ENCODE data around the gene PROZ.

Gene PROZ

DNA sequence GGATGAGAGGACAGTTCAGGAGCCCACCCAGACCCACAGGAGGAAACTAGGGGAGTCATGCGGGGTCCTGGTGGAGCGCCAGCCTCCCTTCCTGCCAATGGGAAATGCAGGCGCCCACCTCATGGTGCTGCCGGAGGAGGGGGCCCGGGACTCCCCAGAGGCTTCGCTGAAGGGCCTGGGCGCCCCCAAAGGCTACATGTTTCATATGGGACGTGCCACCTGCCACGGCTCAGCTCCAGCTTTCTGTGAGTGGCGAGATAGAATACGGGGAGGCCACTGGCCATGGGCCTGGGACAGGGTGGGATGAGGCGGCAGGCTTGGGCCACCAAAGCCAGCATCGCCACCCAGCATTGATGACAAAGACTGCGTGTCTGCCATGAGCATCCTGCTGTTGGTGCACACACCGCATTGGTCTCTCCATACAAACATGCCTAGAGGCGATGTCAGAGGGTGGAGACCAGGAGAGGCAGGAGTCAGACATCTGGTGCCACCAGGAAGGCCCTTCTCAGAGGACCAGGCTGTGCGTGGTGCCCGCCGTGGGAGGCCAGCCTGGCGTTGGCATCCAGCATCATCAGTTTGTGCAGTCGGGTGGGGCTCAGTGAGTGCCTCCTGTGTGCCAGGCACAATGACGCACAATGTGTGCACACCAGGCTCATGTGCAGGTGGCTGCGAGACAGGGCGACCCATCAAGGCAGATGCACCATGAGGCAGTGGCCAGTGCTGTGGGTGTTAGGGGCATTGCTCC is 37.1 kb upstream of the PROZ start:
- Histone ChIP-seq H3K36me3 (ENCODE audit: insufficient read depth, low read length) (no peaks in the 10 kb centered on the region), H3K4me1 (ENCODE audit: insufficient read depth, low read length) (0 out of 2 replicates have a peak, but pooled peaks cover 6% of the 10 kb centered on the region), H3K9me3 (ENCODE audit: insufficient read depth, low read depth, low read length) (no peaks in the 10 kb centered on the region), H3K27ac (ENCODE audit: low read depth, low read length) (no peak overlapping the region), H3K9ac (ENCODE audit: low read depth, low read length) (no peak overlapping the region), H3K4me3 (ENCODE audit: low read length) (no peak overlapping the region), H3K27me3 (ENCODE audit: insufficient read depth, low read length) (no peaks in the 10 kb centered on the region)
- WGBS, result 95% methylated on average over 24 of the region's 24 CpGs

GRCh38 chr13:113121928-113122471 is 36.4 kb upstream of the PROZ start:
- Histone ChIP-seq H3K9ac (ENCODE audit: low read depth, low read length) (no peak overlapping the region), H3K27me3 (ENCODE audit: insufficient read depth, low read length) (no peaks in the 10 kb centered on the region), H3K4me1 (ENCODE audit: insufficient read depth, low read length) (0 out of 2 replicates have a peak, but pooled peaks cover 6% of the 10 kb centered on the region), H3K9me3 (ENCODE audit: insufficient read depth, low read depth, low read length) (no peaks in the 10 kb centered on the region), H3K4me3 (ENCODE audit: low read length) (no peak overlapping the region), H3K27ac (ENCODE audit: low read depth, low read length) (no peak overlapping the region), H3K36me3 (ENCODE audit: insufficient read depth, low read length) (no peaks in the 10 kb centered on the region)
- 93% methylated on average over 16 of the region's 16 CpGs for WGBS

- Histone ChIP-seq H3K27me3 (ENCODE audit: insufficient read depth, low read length) (no peaks in the 10 kb centered on the region), H3K9me3 (ENCODE audit: insufficient read depth, low read depth, low read length) (no peaks in the 10 kb centered on the region), H3K27ac (ENCODE audit: low read depth, low read length) (0 out of 2 replicates have a peak within 1 kb of the TSS, but pooled peaks have one; percentile 1), H3K4me1 (ENCODE audit: insufficient read depth, low read length) (0 out of 2 replicates have a peak, but pooled peaks cover 6% of the 10 kb centered on the region), H3K9ac (ENCODE audit: low read depth, low read length) (no peak within 1 kb of the TSS), H3K36me3 (ENCODE audit: insufficient read depth, low read length) (no peaks in the 10 kb centered on the region), H3K4me3 (ENCODE audit: low read length) (no peak within 1 kb of the TSS)
- WGBS, result 56% methylated on average over 23 of the region's 23 CpGs
Observed at GRCh38 chr13:113122550-113123225, 35.8 kb upstream of the PROZ start, which contains the start of gene F10. F10 (plus strand) TSS chr13:113122799; CDS start chr13:113122856, 57 bp downstream.

DNA sequence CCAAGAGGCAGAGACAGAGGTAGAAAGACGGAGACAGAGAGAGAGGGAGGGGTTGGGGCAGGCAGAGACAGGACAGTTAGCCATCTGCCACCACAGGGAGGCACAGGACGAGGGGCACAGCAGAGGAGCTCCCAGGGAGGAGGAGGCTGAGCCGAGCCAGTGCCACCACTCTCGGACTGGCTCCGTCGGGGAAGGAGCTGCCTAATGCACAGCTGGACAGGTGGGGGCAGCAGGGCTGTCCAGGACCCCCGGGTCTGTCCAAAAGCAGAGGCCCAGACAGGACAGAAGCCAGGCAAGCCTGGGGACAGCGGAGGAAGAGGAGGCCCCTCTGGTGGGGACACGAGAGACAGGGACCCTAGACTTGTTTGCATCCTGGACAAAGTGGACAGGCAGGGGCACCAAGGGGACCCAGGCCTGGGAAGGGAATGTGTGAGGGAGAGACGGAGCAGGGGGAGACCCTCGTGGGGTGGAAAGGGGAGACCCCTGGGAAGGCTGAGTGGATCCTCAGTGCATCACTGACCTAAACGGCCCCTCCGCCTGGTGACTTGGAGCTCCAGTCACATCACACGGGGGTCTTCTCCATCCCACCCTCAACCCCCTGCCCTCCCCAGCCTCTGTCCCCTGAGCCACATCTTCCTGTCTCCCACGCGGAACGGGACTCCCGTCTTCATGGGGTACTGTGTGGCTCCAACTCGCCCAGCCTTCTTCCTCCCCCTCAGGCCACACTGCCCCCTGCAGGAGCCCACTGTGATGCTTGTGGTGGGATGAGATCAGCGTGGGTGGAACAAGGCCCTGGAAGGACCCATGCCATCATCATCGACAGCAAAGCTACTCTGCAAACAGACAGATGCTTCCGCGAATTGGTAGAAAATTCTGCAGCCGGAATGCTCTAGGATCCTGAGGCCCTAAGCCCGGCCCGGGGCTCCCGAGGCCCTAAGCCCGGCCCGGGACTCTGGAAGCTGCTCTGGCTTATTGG is 34.9 kb upstream of the PROZ start:
- Histone ChIP-seq H3K9me3 (ENCODE audit: insufficient read depth, low read depth, low read length) (no peaks in the 10 kb centered on the region), H3K9ac (ENCODE audit: low read depth, low read length) (no peak overlapping the region), H3K4me3 (ENCODE audit: low read length) (no peak overlapping the region), H3K27me3 (ENCODE audit: insufficient read depth, low read length) (no peaks in the 10 kb centered on the region), H3K4me1 (ENCODE audit: insufficient read depth, low read length) (0 out of 2 replicates have a peak, but pooled peaks cover 6% of the 10 kb centered on the region), H3K36me3 (ENCODE audit: insufficient read depth, low read length) (no peaks in the 10 kb centered on the region), H3K27ac (ENCODE audit: low read depth, low read length) (no peak overlapping the region)
- 90% methylated on average over 29 of the region's 29 CpGs for WGBS

GRCh38 chr13:113124211-113124970 is 34.1 kb upstream of the PROZ start:
- H3K27me3 ChIP-seq (ENCODE audit: insufficient read depth, low read length), result no peaks in the 10 kb centered on the region
- H3K4me1 ChIP-seq (ENCODE audit: insufficient read depth, low read length), result 0 out of 2 replicates have a peak, but pooled peaks cover 6% of the 10 kb centered on the region

DNA sequence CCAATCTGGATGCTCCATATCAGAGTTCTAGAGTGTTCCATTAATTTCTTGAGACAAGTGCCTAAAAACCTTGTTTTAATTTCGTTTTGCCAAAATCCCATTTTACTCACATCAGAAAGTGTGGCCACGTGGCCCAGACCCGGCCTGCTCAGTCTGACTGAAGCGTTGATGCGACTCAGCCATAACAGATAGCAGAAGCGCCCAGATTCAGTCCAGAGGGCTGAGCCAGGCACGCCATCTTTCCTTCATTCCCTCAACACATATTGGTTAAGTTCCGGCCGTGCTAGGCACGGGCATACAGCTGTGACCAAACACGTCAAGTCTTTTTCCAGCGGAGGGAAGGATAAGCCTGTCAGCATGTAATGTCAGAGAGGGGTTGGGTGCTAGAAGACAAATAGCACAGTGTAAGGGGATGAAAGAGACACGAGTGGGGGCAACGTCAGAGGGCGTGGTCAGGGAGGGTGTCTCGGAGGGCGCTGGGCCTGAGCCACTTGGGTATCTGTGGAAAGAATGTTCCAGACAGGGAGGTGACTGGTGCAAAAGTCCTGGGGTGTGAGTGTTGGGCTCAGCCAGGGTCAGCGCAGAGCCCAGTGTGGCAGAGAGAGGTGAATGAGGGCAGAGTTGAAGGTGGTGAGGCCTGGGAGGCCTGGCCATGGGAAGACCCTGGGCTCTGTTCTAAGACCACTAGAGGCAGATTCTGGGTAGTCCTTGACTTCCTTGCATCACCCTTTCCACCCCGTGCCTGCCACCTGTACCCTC is 32.8 kb upstream of the PROZ start:
- no peaks in the 10 kb centered on the region for H3K36me3 ChIP-seq (ENCODE audit: insufficient read depth, low read length)
- no peak overlapping the region for H3K9ac ChIP-seq (ENCODE audit: low read depth, low read length)
- H3K27ac ChIP-seq (ENCODE audit: low read depth, low read length), result no peak overlapping the region
- 0 out of 2 replicates have a peak, but pooled peaks cover 6% of the 10 kb centered on the region for H3K4me1 ChIP-seq (ENCODE audit: insufficient read depth, low read length)
- no peaks in the 10 kb centered on the region for H3K9me3 ChIP-seq (ENCODE audit: insufficient read depth, low read depth, low read length)
- H3K4me3 ChIP-seq (ENCODE audit: low read length), result no peak overlapping the region
- 93% methylated on average over 19 of the region's 19 CpGs for WGBS
- no peaks in the 10 kb centered on the region for H3K27me3 ChIP-seq (ENCODE audit: insufficient read depth, low read length)

More at GRCh38 chr13:113124211-113124970, 34.1 kb upstream of the PROZ start:
- 95% methylated on average over 19 of the region's 19 CpGs for WGBS
- Histone ChIP-seq H3K27ac (ENCODE audit: low read depth, low read length) (no peak overlapping the region), H3K9me3 (ENCODE audit: insufficient read depth, low read depth, low read length) (no peaks in the 10 kb centered on the region), H3K9ac (ENCODE audit: low read depth, low read length) (no peak overlapping the region), H3K36me3 (ENCODE audit: insufficient read depth, low read length) (no peaks in the 10 kb centered on the region), H3K4me3 (ENCODE audit: low read length) (no peak overlapping the region)

- no peak overlapping the region for H3K4me3 ChIP-seq (ENCODE audit: low read length)
- 0 out of 2 replicates have a peak, but pooled peaks cover 6% of the 10 kb centered on the region for H3K4me1 ChIP-seq (ENCODE audit: insufficient read depth, low read length)
- H3K27ac ChIP-seq (ENCODE audit: low read depth, low read length), result no peak overlapping the region
- no peak overlapping the region for H3K9ac ChIP-seq (ENCODE audit: low read depth, low read length)
- no peaks in the 10 kb centered on the region for H3K9me3 ChIP-seq (ENCODE audit: insufficient read depth, low read depth, low read length)
- 0 out of 2 replicates have a peak, but pooled peaks cover under 1% of the 10 kb centered on the region for H3K27me3 ChIP-seq (ENCODE audit: insufficient read depth, low read length)
- H3K36me3 ChIP-seq (ENCODE audit: insufficient read depth, low read length), result no peaks in the 10 kb centered on the region
- 95% methylated on average over 18 of the region's 18 CpGs for WGBS
Observed at GRCh38 chr13:113126265-113127150, 31.9 kb upstream of the PROZ start.

DNA sequence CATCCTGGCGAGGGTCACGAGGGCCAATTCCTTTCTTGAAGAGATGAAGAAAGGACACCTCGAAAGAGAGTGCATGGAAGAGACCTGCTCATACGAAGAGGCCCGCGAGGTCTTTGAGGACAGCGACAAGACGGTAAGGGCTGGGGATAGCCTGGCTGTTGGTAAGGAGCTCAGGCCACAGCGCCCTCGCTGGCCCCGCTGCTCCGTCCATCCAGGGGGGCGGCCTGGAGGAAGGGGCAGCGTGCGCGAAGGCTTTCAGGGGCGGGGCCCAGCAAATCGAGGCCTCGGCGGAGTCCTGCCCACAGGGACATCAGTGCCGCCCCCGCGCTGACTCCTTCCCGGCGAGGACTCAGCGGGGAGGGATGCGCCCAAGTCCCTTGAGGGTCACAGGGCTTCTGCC is 29.0 kb upstream of the PROZ start:
- Histone ChIP-seq H3K4me1 (ENCODE audit: insufficient read depth, low read length) (no peaks in the 10 kb centered on the region), H3K4me3 (ENCODE audit: low read length) (no peak overlapping the region), H3K27ac (ENCODE audit: low read depth, low read length) (no peak overlapping the region), H3K27me3 (ENCODE audit: insufficient read depth, low read length) (0 out of 2 replicates have a peak, but pooled peaks cover 4% of the 10 kb centered on the region), H3K36me3 (ENCODE audit: insufficient read depth, low read length) (no peaks in the 10 kb centered on the region), H3K9me3 (ENCODE audit: insufficient read depth, low read depth, low read length) (no peaks in the 10 kb centered on the region), H3K9ac (ENCODE audit: low read depth, low read length) (no peak overlapping the region)
- 88% methylated on average over 27 of the region's 27 CpGs for WGBS

Data from HUES64 (cell line).